Measurements from ENCODE around the gene KBTBD4. TPM values are rescaled to one million over a fixed set of nuclear protein-coding genes. Genes with fewer than 3 reads are reported as not detected.

Gene KBTBD4
- total and polyA plus RNA-seq, 11 donors, result 5.0 to 23.7 (median 15.0) TPM

DNA sequence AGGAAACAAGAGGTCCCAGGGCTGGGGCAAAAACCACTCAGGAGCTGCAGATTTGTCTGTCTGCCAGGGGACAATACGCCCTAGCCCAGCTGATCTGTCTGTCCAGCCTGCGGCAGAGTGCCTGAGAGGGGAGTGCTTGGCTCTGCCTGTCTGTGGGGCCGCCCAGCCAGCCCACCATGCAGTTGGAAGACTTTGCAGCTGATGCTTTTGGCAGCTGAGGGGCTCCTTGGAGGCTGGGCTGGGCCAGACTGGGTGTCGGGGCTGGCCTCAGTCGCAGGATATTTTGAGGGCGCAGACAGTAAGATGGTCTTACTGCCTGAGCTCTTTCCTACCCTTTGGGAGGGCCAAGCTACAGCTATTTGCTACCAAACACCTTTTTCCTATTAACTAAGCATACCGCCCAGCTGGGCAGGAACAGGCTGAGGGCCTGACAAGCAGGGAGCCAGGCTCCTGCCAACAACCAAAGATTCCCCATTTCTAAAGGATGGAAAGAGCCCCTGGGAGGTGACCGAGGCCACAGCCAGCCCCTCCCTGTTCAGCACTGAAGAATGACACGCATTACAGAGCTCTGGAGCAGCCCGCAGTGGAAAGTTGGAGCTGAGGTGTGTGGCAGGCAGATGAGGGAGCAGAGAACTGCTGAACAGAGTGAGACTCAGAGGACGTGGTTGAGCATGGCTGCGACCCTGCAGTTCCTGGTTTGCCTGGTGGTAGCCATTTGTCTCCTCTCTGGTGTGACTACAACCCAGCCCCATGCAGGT is 7.5 kb upstream of the KBTBD4 start, which contains the start of gene FAM180B:
FAM180B (plus strand) TSS at position 581 of the 758 bp plus-strand sequence; CDS start at position 672, 91 bp downstream.
- peak in 2 of 5 donors; percentile 34 to 73 for DNase-seq
- intact Hi-C loops (cut with DNase I), result no loop called here
- ATAC-seq, result peak; percentile 28 to 81 (median 50)
- Histone ChIP-seq H3K27ac (peak within 1 kb of the TSS in 5 of 12 donors; percentile 21 to 60 (median 30)), H3K36me3 (peaks cover 0 to 41% (median 39%) of the 10 kb centered on the region in 9 donors), H3K4me3 (no peak within 1 kb of the TSS), H3K27me3 (peaks cover 0 to 19% (median 7%) of the 10 kb centered on the region in 9 donors), H3K4me1 (peaks cover 0 to 31% (median 11%) of the 10 kb centered on the region in 12 donors), H3K9me3 (no peaks in the 10 kb centered on the region)
- 44 to 69% (median 62%) methylated on average over 9 to 12 of the region's 12 CpGs for WGBS, 4 donors
- TF ChIP-seq CTCF (IDR thresholded peaks at IDR 0.05) (no peak), POLR2A (IDR thresholded peaks at IDR 0.05) (no peak)

DNA sequence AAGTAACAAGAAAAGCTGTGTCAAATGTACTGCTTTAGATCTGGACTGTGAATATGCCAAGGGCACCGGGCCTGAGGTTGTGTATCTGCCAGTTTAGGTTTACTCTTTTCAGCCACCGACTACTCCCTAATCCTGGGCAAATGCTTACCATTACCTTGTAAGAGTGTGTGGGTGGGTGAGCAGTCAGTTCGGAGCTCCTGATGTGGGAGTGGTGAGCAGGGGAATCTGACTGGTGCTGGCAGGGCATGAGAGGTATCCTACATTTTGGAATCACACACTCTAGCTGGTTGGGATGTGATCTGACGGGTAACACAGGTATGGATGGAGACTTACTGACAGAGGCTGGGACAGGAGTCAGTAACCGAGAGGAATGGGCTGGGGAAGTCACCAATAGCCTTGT is 5.1 kb upstream of the KBTBD4 start:
- TF ChIP-seq CTCF (IDR thresholded peaks at IDR 0.05) (no peak), POLR2A (IDR thresholded peaks at IDR 0.05) (no peak)
- peaks cover 0 to 53% (median 49%) of the 10 kb centered on the region in 9 donors for H3K36me3 ChIP-seq
- ATAC-seq, result no peak
- DNase-seq, result no peak
- H3K4me3 ChIP-seq, result no peak overlapping the region
- intact Hi-C loops (cut with DNase I), result no loop called here
- 89 to 94% (median 91%) methylated on average over 5 of the region's 5 CpGs for WGBS, 4 donors
- no peaks in the 10 kb centered on the region for H3K27me3 ChIP-seq
- no peak overlapping the region for H3K27ac ChIP-seq
- peaks cover 0 to 43% (median 23%) of the 10 kb centered on the region in 12 donors for H3K4me1 ChIP-seq
- H3K9me3 ChIP-seq, result no peaks in the 10 kb centered on the region

- DNase-seq, result no peak
- H3K27me3 ChIP-seq, result no peaks in the 10 kb centered on the region
- H3K27ac ChIP-seq, result no peak overlapping the region
- ATAC-seq, result no peak
- intact Hi-C loops (cut with DNase I), result loop anchor here in 1 of 10 donors (2.0 to 5.0 kb wide), 2 partner anchors 25 to 100 kb away; partner anchors contain the start of gene CELF1
- peaks cover 0 to 74% (median 69%) of the 10 kb centered on the region in 9 donors for H3K36me3 ChIP-seq
- H3K4me3 ChIP-seq, result peak overlapping the region in 9 of 12 donors; percentile 76 to 100 (median 96)
- H3K4me1 ChIP-seq, result peaks cover 9 to 50% (median 36%) of the 10 kb centered on the region in 12 donors
- no peaks in the 10 kb centered on the region for H3K9me3 ChIP-seq
- WGBS, 4 donors, result 73 to 76% (median 74%) methylated on average over 13 of the region's 13 CpGs
- TF ChIP-seq CTCF (IDR thresholded peaks at IDR 0.05), result no peak
Observed at GRCh38 chr11:47577460-47578041, 1.2 kb downstream of the KBTBD4 start.

DNA sequence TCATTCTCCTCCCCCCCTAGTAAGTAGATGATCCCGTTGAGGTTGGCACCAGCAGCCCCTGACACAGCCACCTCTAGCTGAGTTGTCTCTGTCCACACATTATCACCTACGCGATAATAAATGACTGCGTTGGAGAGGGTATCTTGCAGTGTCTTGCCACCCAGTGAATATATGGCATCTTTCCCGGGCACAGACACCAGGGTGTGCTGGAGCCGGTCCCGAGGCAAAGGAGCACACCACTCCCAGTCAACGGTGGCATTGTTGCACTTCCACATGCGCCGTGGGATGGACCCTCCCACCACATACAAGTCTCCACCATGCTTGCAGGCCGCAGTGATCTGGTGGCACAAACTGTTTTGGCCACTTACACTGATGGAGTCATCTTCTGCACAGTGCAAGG is 5.4 kb downstream of the KBTBD4 start:
- no peak for TF ChIP-seq POLR2A (IDR thresholded peaks at IDR 0.05)
- TF ChIP-seq CTCF (IDR thresholded peaks at IDR 0.05), result no peak
- 49 to 78% (median 63%) methylated on average over 8 to 11 of the region's 11 CpGs for WGBS, 4 donors
- intact Hi-C loops (cut with DNase I), result no loop called here
- Histone ChIP-seq H3K4me1 (peaks cover 7 to 53% (median 41%) of the 10 kb centered on the region in 12 donors), H3K4me3 (no peak overlapping the region), H3K9me3 (no peaks in the 10 kb centered on the region), H3K27ac (peak overlapping the region in 7 of 12 donors; percentile 13 to 68 (median 45)), H3K27me3 (no peaks in the 10 kb centered on the region), H3K36me3 (peaks cover 0 to 88% (median 73%) of the 10 kb centered on the region in 9 donors)
- peak in 3 of 5 donors; percentile 47 to 68 (median 54) for DNase-seq
- peak; percentile 80 to 88 (median 84) for ATAC-seq

All from heart left ventricle (tissue), 16 donors.